ENCODE measurements around the gene PGGHG. TPM values are rescaled to one million over a fixed set of nuclear protein-coding genes. Genes with fewer than 3 reads are reported as not detected.
"Not testable (repeated sequence)": the region's sequence is repeated elsewhere in the genome, so short reads cannot be mapped to it uniquely, and the experiment has no call there.

The PGGHG gene
- total RNA-seq, 1 experiment from 2014 or later, result 5.2 TPM

- no peak for DNase-seq (ENCODE audit: low read depth)
These were observed 3.7 kb upstream of the PGGHG start for GRCh38 chr11:285021-285893.

DNA sequence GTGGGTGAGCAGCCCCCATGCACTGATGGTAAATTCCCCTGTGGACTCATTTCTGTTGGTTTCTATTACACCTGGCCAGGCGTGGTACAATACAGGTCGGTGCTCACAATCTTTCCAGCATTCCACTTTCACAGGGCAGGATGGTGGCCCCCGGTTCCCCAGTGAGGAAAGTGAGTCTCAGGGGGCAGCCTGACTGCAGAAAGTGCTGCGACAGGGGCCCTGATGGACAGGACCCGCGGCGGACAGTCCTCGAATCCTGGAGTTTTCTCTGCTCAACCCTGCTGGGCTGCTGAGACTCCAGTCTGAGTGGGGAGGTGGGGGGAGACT lies 3.1 kb upstream of the PGGHG start:
- DNase-seq (ENCODE audit: low read depth), result no peak

- DNase-seq (ENCODE audit: low read depth), result not testable (repeated sequence)
These were observed 1.7 kb upstream of the PGGHG start for GRCh38 chr11:286977-287820.

DNA sequence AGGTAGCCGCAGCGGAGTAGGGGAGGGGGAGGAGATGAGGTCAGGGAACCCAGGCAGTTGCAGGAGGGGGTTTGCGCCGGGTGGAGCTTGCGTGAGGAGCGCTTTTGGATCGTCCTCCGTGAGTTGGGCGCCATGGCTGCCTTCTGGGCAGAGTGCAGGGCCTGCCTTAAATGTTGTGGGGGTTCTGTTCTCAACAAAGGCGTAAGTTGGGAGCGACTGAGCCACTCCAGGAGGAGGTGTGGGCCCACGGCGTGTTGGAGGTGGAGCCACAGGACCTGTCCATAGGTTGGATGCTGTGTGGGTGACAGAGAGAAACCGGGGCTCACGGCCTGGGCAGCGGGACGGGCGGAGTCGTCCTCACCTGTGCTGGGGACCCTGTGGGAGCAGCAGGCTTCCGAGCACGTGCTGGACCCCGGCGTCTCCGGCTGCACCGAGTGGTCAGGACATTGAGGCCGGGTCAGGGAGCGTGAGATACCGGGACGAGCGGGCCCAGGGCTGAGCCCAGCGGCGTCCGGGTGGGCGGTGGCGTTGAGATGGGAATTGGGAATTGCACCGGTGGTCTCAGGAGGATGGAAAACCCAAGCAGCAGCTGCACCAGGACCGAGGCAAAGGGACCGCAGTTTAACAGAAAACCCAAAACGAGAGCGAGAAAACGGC lies 977 bp upstream of the PGGHG start:
- no peak for DNase-seq (ENCODE audit: low read depth)

DNA sequence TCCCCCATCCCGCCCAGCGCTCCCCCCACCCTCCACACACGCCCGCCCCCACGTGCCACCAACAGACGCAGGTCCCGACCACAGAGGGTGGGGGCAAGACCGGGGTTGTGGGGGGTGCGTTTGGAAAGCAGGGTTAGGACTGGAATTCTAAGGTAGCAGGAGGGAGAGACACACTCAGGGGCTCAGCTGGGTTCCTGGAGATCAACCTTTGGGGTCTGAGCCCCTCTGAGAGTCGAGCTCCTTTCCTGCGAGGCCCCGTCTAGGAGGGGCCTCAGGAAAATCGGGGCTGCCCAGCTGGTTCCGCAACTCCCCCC lies 429 bp downstream of the PGGHG start:
- DNase-seq (ENCODE audit: low read depth), result no peak

DNA sequence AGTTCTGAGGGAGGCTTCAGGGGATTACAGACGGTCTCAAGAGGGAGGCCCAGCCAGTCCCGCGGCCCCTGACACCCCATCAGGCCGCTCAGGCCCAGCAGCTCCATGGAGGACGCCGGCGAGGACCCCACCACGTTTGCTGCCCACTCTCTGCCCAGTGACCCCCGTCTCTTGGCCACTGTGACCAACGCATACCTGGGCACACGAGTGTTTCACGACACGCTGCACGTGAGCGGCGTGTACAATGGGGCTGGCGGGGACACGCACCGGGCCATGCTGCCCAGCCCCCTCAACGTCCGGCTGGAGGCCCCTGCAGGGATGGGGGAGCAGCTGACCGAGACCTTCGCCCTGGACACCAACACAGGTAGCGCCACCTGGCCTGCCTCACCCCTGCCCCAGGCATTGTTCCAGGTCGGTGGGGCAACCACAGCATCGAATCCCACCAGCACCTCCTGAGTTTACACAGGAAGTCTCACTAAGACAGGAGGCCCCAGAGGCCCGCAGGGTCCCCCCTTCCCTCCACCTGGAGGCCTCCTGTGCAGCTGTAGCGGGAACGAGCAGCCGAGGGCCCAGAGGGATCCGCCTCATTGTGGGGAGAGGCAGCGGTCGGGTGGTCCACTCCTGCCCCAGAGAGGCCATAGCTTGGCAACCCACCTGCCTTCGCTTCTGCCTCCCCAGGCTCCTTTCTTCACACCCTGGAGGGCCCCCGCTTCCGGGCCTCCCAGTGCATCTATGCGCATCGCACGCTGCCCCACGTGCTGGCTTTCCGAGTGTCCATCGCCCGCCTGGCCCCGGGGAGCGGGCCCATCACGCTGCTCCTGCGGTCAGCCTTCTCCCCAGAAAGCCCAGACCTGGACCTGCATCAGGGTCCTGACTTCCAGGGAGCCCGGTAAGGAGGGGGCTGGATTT lies 1.0 kb downstream of the PGGHG start:
- DNase-seq (ENCODE audit: low read depth), result no peak

DNA sequence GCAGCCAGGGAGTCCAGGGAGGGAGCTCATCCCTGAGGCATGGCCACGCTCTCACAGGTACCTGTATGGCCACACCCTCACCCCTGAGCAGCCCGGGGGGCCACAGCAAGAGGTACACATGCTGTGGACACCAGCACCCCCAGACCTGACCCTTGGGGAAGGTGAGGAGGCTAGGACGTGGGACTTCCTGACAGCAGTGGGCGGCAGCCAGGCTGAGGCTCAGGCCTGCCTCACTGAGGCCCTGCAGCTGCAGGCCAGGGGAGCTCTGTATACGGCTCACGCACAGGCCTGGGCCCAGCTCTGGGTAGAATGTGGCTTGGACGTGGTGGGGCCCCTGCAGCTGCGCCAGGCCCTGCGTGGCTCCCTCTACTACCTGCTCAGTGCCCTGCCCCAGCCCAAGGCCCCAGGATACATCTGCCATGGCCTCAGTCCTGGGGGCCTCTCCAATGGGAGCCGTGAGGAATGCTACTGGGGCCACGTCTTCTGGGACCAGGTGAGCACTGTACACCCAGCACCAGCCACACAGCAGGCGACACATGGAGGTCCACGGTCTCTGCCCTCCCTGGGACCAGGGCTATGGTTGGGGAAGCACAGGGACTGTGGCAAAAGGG lies 1.8 kb downstream of the PGGHG start:
- DNase-seq (ENCODE audit: low read depth), result no peak

GRCh38 chr11:291281-292210 lies 2.6 kb downstream of the PGGHG start:
- DNase-seq (ENCODE audit: low read depth), result no peak

DNA sequence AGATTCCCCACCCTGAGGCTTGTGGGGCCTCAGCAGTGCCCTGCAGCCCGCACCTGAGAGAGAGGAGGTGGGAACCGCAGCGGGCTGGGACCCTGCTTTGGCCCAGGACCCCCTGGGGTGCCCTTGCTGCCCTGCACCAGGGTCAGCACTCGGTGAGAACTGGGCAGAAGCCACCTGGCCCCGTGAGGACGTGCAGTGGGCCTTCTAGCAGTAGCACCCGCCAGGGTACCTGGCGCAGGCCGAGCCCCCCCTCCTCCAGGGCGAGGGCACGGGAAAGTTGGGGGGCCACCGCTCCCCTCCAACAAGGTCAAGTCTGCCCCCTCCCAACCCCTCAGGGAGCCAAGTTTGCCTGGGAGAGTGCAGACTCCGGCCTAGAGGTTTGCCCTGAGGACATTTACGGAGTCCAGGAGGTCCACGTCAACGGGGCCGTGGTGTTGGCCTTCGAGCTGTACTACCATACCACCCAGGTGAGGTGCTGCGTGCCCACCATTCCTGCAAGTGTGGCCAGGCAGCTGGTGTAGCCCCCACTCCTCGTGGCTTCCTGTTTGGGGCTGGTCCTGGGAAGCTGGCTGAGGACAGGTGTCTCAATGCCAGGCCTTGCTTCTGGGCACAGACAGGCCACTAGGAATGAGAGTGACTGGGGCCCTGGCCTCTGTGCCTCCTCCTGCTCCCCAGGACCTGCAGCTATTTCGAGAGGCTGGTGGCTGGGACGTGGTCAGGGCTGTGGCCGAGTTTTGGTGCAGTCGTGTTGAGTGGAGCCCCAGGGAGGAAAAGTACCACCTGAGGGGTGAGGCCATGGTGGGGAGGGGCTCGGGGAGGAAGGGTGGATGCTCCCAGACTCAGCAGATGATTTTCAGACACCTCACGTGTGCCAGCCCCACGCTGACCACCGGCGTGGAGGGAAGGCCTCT lies 3.5 kb downstream of the PGGHG start:
- no peak for DNase-seq (ENCODE audit: low read depth)

DNA sequence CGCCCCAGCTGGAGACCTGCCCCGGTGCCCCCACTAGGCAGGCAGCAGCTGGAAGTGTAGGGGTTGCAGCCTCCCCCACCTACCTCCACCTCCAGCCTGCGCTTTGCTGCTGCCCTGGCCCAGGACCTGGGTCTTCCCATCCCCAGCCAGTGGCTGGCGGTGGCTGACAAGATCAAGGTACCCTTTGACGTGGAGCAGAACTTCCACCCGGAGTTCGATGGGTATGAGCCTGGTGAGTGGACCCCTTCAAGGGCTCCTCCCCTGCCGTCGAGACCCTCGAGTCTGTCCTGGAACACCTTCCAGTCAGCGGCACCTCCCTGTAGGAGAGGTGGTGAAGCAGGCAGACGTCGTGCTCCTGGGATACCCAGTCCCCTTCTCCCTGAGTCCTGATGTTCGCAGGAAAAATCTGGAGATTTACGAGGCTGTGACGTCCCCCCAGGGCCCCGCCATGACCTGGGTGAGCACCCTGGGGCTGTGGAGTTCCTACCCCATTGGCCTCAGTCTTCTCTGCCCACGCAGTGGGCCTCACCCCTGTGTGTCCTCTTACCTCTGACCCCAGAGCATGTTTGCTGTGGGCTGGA lies 4.4 kb downstream of the PGGHG start:
- DNase-seq (ENCODE audit: low read depth), result no peak

- DNase-seq (ENCODE audit: low read depth), result no peak
These were observed 5.1 kb downstream of the PGGHG start for GRCh38 chr11:293852-294661.

DNA sequence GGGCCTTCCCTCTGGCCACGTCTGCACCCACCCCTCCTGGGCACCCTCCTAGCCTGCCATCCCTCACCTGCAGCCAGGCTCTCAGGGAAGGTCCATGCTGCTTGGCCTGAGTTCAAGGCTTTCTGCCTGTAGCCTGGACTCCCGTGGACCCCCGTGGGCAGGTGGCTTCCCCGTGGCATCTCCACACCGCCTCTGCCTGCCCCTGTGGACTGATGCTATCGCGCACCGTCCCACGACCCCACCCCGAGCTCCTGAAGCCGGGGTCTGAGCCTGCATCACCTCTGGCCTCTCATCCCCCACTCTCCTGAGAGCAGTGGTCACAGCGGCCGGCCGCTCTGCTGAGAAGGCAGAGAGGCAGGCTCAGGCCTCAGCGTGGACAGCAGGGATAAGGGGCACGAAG lies 5.9 kb downstream of the PGGHG start:
- DNase-seq (ENCODE audit: low read depth), result no peak

GRCh38 chr11:295351-296170 lies 6.6 kb downstream of the PGGHG start:
- no peak for DNase-seq (ENCODE audit: low read depth)

GRCh38 chr11:296171-297050 lies 7.5 kb downstream of the PGGHG start:
- no peak for DNase-seq (ENCODE audit: low read depth)

GRCh38 chr11:297051-297585 lies 8.2 kb downstream of the PGGHG start:
- DNase-seq (ENCODE audit: low read depth), result no peak

All from LHCN-M2 (cell line).